GM18499 (cell line): ENCODE measurements around the gene CFAP210.

ENCODE experiments used
- ATAC-seq: cut with Tn5 transposase; IDR thresholded peaks from one replicate; pipeline ENCODE4 v1.9.1; 2021; ENCODE audit warnings: moderate number of reproducible peaks; ENCODE audit not compliant: insufficient read depth, unreplicated experiment

CFAP210 gene

GRCh38 chr2:169694113-169694893 is at the start of gene CFAP210, which contains the start of gene PHOSPHO2:
TSS of gene CFAP210 (minus strand) at chr2:169694405. CDS start at chr2:169694327, 78 bp downstream.
TSS of gene PHOSPHO2 (plus strand) at chr2:169694469. CDS start at chr2:169700972, 6,503 bp downstream.
- peak; percentile 92 for ATAC-seq

GRCh38 chr2:169743549-169743948 is 49.3 kb upstream of the CFAP210 start:
- no peak for ATAC-seq

- no peak for ATAC-seq
These were observed 45.1 kb upstream of the CFAP210 start for GRCh38 chr2:169739351-169739750.

GRCh38 chr2:169738566-169739229 is 44.5 kb upstream of the CFAP210 start:
- no peak for ATAC-seq

- ATAC-seq, result no peak
These were observed 42.7 kb upstream of the CFAP210 start for GRCh38 chr2:169736902-169737301.

- ATAC-seq, result no peak
These were observed 41.4 kb upstream of the CFAP210 start for GRCh38 chr2:169735623-169736022.

- no peak for ATAC-seq
These were observed 40.1 kb upstream of the CFAP210 start for GRCh38 chr2:169734169-169734847.

- no peak for ATAC-seq
These were observed 38.6 kb upstream of the CFAP210 start for GRCh38 chr2:169732583-169733358.

- ATAC-seq, result no peak
These were observed 37.9 kb upstream of the CFAP210 start for GRCh38 chr2:169732075-169732474.

GRCh38 chr2:169729274-169729605 is 35.0 kb upstream of the CFAP210 start:
- no peak for ATAC-seq

GRCh38 chr2:169727065-169727464 is 32.9 kb upstream of the CFAP210 start:
- no peak for ATAC-seq

- ATAC-seq, result no peak
These were observed 26.8 kb upstream of the CFAP210 start for GRCh38 chr2:169721016-169721415.

- ATAC-seq, result no peak
These were observed 24.8 kb upstream of the CFAP210 start for GRCh38 chr2:169718930-169719504.

GRCh38 chr2:169717691-169718063 is 23.5 kb upstream of the CFAP210 start:
- no peak for ATAC-seq

- ATAC-seq, result no peak
These were observed 22.9 kb upstream of the CFAP210 start for GRCh38 chr2:169716938-169717690.

- ATAC-seq, result no peak
These were observed 22.2 kb upstream of the CFAP210 start for GRCh38 chr2:169716238-169716886.

- no peak for ATAC-seq
These were observed 21.4 kb upstream of the CFAP210 start for GRCh38 chr2:169715379-169716237.

GRCh38 chr2:169714699-169715098 is 20.5 kb upstream of the CFAP210 start:
- ATAC-seq, result no peak
